SJSA1 (cell line): ENCODE results near the gene MLPH. TPM values are rescaled to one million over a fixed set of nuclear protein-coding genes. Genes with fewer than 3 reads are reported as not detected.

Experiments used
- DNase-seq, 2 experiments: peaks; one replicate each; pipeline ENCODE4 v3.0.0-alpha.2; 2015 to 2020; ENCODE audit warnings: low spot score in 2 of 2, low read depth in 1 of 2
- H3K27ac ChIP-seq: fragments of 250-450 bp; sonication (Bioruptor Pico); 2 replicates; pipeline ENCODE4 v1.5.1; 2020; ENCODE audit warnings: mild to moderate bottlenecking, moderate library complexity
- H3K27me3 ChIP-seq: fragments of 250-450 bp; sonication (Bioruptor Pico); replicated peaks from 2 replicates; pipeline ENCODE4 v1.5.1; 2020; ENCODE audit warnings: mild to moderate bottlenecking, moderate library complexity
- H3K36me3 ChIP-seq: fragments of 250-450 bp; sonication (Bioruptor Pico); 2 replicates; pipeline ENCODE4 v1.5.1; 2020; ENCODE audit warnings: mild to moderate bottlenecking
- H3K4me1 ChIP-seq: fragments of 250-450 bp; sonication (Bioruptor Pico); replicated peaks from 2 replicates; pipeline ENCODE4 v1.6.1; 2021; ENCODE audit warnings: mild to moderate bottlenecking
- H3K4me3 ChIP-seq: fragments of 250-450 bp; sonication (Bioruptor Pico); 2 replicates; pipeline ENCODE4 v1.5.1; 2020; ENCODE audit warnings: mild to moderate bottlenecking
- H3K9me3 ChIP-seq: fragments of 250-450 bp; sonication (Bioruptor Pico); replicated peaks from 2 replicates; pipeline ENCODE4 v1.5.1; 2020; ENCODE audit warnings: mild to moderate bottlenecking
- total RNA-seq: library from RNA; depleted of rRNA; stranded (reverse); fragments of >200 nt; shearing (Covaris generic); gene quantifications from 2 replicates; pipeline ENCODE4 v1.2.3, GENCODE V29; 2014

The MLPH gene
- total RNA-seq, 1 experiment from 2014 or later: 0.50 TPM

GRCh38 chr2:237546876-237547395, 59.9 kb downstream of the MLPH start:
- Histone ChIP-seq H3K4me3 (no peak overlapping the region), H3K9me3 (no peaks in the 10 kb centered on the region), H3K27ac (no peak overlapping the region), H3K27me3 (no peaks in the 10 kb centered on the region), H3K4me1 (0 out of 2 replicates have a peak, but pooled peaks cover 4% of the 10 kb centered on the region), H3K36me3 (no peaks in the 10 kb centered on the region)
- DNase-seq: no peak

GRCh38 chr2:237547841-237548416, 60.9 kb downstream of the MLPH start:
- no peak overlapping the region for H3K27ac ChIP-seq
- no peaks in the 10 kb centered on the region for H3K27me3 ChIP-seq
- no peak for DNase-seq
- H3K9me3 ChIP-seq: no peaks in the 10 kb centered on the region
- H3K4me1 ChIP-seq: 0 out of 2 replicates have a peak, but pooled peaks cover 4% of the 10 kb centered on the region
- H3K4me3 ChIP-seq: no peak overlapping the region
- no peaks in the 10 kb centered on the region for H3K36me3 ChIP-seq

GRCh38 chr2:237549216-237549615, 62.2 kb downstream of the MLPH start:
- Histone ChIP-seq H3K4me1 (0 out of 2 replicates have a peak, but pooled peaks cover 4% of the 10 kb centered on the region), H3K36me3 (no peaks in the 10 kb centered on the region), H3K9me3 (0 out of 2 replicates have a peak, but pooled peaks cover 3% of the 10 kb centered on the region), H3K27ac (no peak overlapping the region), H3K27me3 (no peaks in the 10 kb centered on the region), H3K4me3 (no peak overlapping the region)
- DNase-seq: no peak

GRCh38 chr2:237549643-237550415, 62.8 kb downstream of the MLPH start:
- Histone ChIP-seq H3K27ac (no peak overlapping the region), H3K27me3 (no peaks in the 10 kb centered on the region), H3K36me3 (no peaks in the 10 kb centered on the region), H3K9me3 (0 out of 2 replicates have a peak, but pooled peaks cover 3% of the 10 kb centered on the region), H3K4me3 (no peak overlapping the region), H3K4me1 (0 out of 2 replicates have a peak, but pooled peaks cover 4% of the 10 kb centered on the region)
- DNase-seq: no peak

- Histone ChIP-seq H3K27me3 (no peaks in the 10 kb centered on the region), H3K4me1 (0 out of 2 replicates have a peak, but pooled peaks cover 4% of the 10 kb centered on the region), H3K27ac (no peak overlapping the region), H3K4me3 (no peak overlapping the region), H3K36me3 (no peaks in the 10 kb centered on the region), H3K9me3 (peaks cover 13% of the 10 kb centered on the region)
- no peak for DNase-seq
These were observed 64.1 kb downstream of the MLPH start for GRCh38 chr2:237551071-237551574.

- no peak overlapping the region for H3K27ac ChIP-seq
- no peak for DNase-seq
- H3K4me1 ChIP-seq: 0 out of 2 replicates have a peak, but pooled peaks cover 2% of the 10 kb centered on the region
- no peaks in the 10 kb centered on the region for H3K36me3 ChIP-seq
- 0 out of 2 replicates have a peak, but pooled peaks cover 3% of the 10 kb centered on the region for H3K27me3 ChIP-seq
- peaks cover 19% of the 10 kb centered on the region for H3K9me3 ChIP-seq
- H3K4me3 ChIP-seq: no peak overlapping the region
These were observed 65.9 kb downstream of the MLPH start for GRCh38 chr2:237552908-237553307.

GRCh38 chr2:237553948-237554347, 66.9 kb downstream of the MLPH start:
- Histone ChIP-seq H3K36me3 (no peaks in the 10 kb centered on the region), H3K9me3 (peaks cover 19% of the 10 kb centered on the region), H3K4me3 (no peak overlapping the region), H3K4me1 (no peaks in the 10 kb centered on the region), H3K27ac (no peak overlapping the region), H3K27me3 (0 out of 2 replicates have a peak, but pooled peaks cover 3% of the 10 kb centered on the region)
- no peak for DNase-seq

GRCh38 chr2:237555560-237555959, 68.5 kb downstream of the MLPH start:
- Histone ChIP-seq H3K9me3 (peaks cover 19% of the 10 kb centered on the region), H3K4me1 (no peaks in the 10 kb centered on the region), H3K27ac (no peak overlapping the region), H3K36me3 (no peaks in the 10 kb centered on the region), H3K4me3 (no peak overlapping the region), H3K27me3 (0 out of 2 replicates have a peak, but pooled peaks cover 6% of the 10 kb centered on the region)
- DNase-seq: no peak

GRCh38 chr2:237556773-237557632, 70.0 kb downstream of the MLPH start:
- no peak for DNase-seq
- no peak overlapping the region for H3K4me3 ChIP-seq
- no peak overlapping the region for H3K27ac ChIP-seq
- no peaks in the 10 kb centered on the region for H3K4me1 ChIP-seq
- 0 out of 2 replicates have a peak, but pooled peaks cover 6% of the 10 kb centered on the region for H3K27me3 ChIP-seq
- peaks cover 19% of the 10 kb centered on the region for H3K9me3 ChIP-seq
- H3K36me3 ChIP-seq: no peaks in the 10 kb centered on the region

- Histone ChIP-seq H3K4me3 (no peak overlapping the region), H3K27ac (no peak overlapping the region), H3K9me3 (peaks cover 19% of the 10 kb centered on the region), H3K36me3 (no peaks in the 10 kb centered on the region), H3K4me1 (no peaks in the 10 kb centered on the region), H3K27me3 (0 out of 2 replicates have a peak, but pooled peaks cover 6% of the 10 kb centered on the region)
- no peak for DNase-seq
These were observed 70.6 kb downstream of the MLPH start for GRCh38 chr2:237557633-237558015.

GRCh38 chr2:237558961-237559641, 72.0 kb downstream of the MLPH start:
- Histone ChIP-seq H3K27me3 (0 out of 2 replicates have a peak, but pooled peaks cover 6% of the 10 kb centered on the region), H3K9me3 (peaks cover 16% of the 10 kb centered on the region), H3K4me1 (no peaks in the 10 kb centered on the region), H3K36me3 (no peaks in the 10 kb centered on the region), H3K27ac (no peak overlapping the region), H3K4me3 (no peak overlapping the region)
- no peak for DNase-seq

GRCh38 chr2:237561221-237561620, 74.2 kb downstream of the MLPH start:
- no peak overlapping the region for H3K4me3 ChIP-seq
- H3K9me3 ChIP-seq: peaks cover 6% of the 10 kb centered on the region; the same call in 1 of the 2 replicates
- no peak overlapping the region for H3K27ac ChIP-seq
- H3K27me3 ChIP-seq: 0 out of 2 replicates have a peak, but pooled peaks cover 6% of the 10 kb centered on the region
- no peaks in the 10 kb centered on the region for H3K36me3 ChIP-seq
- H3K4me1 ChIP-seq: no peaks in the 10 kb centered on the region
- DNase-seq: no peak
